Measurements from ENCODE around the gene CCDC88C. TPM values are rescaled to one million over a fixed set of nuclear protein-coding genes. Genes with fewer than 3 reads are reported as not detected.

CCDC88C gene
- total RNA-seq, 2 experiments from 2014 or later: 151 to 214 TPM

DNA sequence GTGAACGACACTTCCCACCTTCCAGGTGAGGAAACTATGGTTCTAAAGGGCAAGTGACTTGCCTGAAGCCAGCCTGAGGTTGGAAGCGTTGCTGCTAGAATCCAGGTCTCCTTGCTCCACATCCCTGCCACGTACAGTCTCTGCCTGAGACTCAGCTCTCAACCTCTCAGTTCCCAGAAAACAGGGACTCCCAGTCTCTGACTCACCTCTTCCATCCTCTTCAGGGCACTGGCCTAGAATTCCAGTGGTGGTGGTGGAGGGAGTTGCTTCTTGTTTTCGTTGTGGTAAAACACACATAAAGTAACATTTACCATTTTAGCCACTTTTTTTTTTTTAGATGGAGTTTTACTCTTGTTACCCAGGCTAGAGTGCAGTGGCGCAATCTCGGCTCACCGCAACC, 180.4 kb downstream of the CCDC88C start:
- Mint-ChIP-seq H3K9me3 (ENCODE audit: low read depth) (no peaks in the 10 kb centered on the region), H3K27ac (peak overlapping the region; percentile 59), H3K27me3 (no peaks in the 10 kb centered on the region), H3K4me1 (peaks cover 64% of the 10 kb centered on the region), H3K4me3 (no peak overlapping the region), H3K36me3 (peaks cover 84% of the 10 kb centered on the region)
- CTCF ChIA-PET: no interaction called here
- DNase-seq (no peak), ATAC-seq (no peak)

DNA sequence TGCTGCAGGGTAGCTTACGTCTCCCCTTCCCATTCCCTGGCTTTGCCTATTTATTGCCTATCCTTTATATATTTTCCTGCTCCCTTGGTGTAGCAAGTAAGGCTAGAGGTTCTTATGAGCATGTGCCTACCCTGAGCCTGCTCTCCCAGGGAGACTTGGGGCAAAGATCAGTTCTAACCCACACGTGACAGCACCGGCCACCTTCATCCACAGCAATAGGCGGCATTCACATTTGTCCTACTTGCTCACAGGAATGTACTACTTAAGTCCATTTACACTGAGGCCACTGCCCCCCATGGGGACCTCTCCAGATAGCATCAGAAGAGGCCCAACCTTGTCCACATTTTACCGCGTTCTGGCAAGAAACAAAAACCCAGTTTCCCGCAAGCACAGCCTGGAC, 181.8 kb downstream of the CCDC88C start:
- H3K27ac Mint-ChIP-seq: peak overlapping the region; percentile 41
- H3K4me1 Mint-ChIP-seq: peaks cover 69% of the 10 kb centered on the region
- no peak for ATAC-seq
- peaks cover 84% of the 10 kb centered on the region for H3K36me3 Mint-ChIP-seq
- DNase-seq: no peak
- CTCF ChIA-PET: no interaction called here
- H3K9me3 Mint-ChIP-seq (ENCODE audit: low read depth): no peaks in the 10 kb centered on the region
- H3K4me3 Mint-ChIP-seq: no peak overlapping the region
- no peaks in the 10 kb centered on the region for H3K27me3 Mint-ChIP-seq

DNA sequence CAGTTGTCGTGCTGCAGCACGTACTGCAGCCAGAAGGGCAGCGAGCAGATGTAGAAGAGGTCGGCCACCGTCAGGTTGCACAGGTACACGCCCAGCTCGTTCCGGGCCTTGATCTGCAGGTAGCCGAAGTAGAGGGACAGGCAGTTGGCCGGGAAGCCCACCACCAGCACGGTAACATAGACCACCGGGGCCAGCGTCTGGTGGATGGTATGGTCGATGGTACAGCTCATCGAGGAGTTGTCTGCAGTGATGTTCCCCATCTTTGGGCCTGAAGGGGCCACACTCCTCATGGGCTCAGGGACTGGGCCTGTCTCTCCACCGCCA, 182.9 kb downstream of the CCDC88C start:
- H3K9me3 Mint-ChIP-seq (ENCODE audit: low read depth): peaks cover 2% of the 10 kb centered on the region
- CTCF ChIA-PET: interaction anchor here (1.1 to 1.7 kb wide), 2 partner anchors 8 to 11 kb away, joined by 4 to 6 read pairs; no protein-coding TSS in a partner anchor
- H3K4me1 Mint-ChIP-seq: peaks cover 70% of the 10 kb centered on the region
- H3K27me3 Mint-ChIP-seq: no peaks in the 10 kb centered on the region
- peaks cover 83% of the 10 kb centered on the region for H3K36me3 Mint-ChIP-seq
- no peak for ATAC-seq
- no peak for DNase-seq
- H3K4me3 Mint-ChIP-seq: no peak overlapping the region
- no peak overlapping the region for H3K27ac Mint-ChIP-seq

DNA sequence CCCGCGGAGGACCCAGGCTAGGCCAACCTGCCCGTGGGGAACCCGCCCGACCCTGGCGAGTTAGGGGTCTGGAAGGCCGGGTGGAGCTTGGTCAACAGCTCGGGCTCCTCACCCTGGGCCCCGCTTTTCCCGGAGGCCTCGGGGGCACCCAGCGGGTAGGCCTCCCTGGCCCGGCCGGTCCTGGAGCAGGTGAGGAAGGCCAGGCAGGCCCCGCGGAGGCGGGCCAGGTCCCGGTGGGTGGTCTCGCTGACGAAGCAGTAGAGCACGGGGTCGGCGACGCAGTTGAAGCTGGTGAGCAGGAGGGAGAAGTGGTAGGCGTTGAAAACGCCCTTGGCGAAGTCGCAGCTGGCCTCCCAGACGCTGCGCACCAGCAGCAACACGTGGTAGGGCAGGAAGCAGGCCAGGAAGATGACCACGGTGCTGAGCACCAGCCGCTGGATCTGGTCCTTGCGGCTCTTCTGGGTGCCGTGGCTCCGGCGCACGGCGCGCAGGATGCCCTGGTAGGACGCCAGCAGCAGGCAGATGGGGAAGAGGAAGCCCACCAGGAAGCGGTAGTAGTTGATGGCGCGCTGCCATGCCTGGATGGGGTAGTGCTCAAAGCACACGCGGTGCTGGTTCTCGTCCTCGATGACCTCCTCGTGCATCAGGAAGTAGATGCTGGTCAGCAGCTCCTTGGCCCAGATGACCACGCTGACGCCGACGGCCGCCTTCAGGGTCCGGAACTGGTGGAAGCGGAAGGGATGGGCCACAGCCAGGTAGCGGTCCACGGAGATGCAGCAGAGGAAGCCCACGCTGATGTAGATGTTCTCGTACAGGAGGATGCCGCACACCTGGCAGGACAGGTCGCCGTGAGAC, 183.5 kb downstream of the CCDC88C start:
- DNase-seq (no peak), ATAC-seq (no peak)
- H3K4me1 Mint-ChIP-seq: peaks cover 70% of the 10 kb centered on the region
- H3K36me3 Mint-ChIP-seq: peaks cover 78% of the 10 kb centered on the region
- no peak overlapping the region for H3K4me3 Mint-ChIP-seq
- peaks cover 2% of the 10 kb centered on the region for H3K9me3 Mint-ChIP-seq (ENCODE audit: low read depth)
- H3K27ac Mint-ChIP-seq: peak overlapping the region; percentile 11
- no peaks in the 10 kb centered on the region for H3K27me3 Mint-ChIP-seq
- CTCF ChIA-PET: interaction anchor here (1.1 to 1.7 kb wide), 2 partner anchors 9 to 11 kb away, joined by 4 to 6 read pairs; no protein-coding TSS in a partner anchor

DNA sequence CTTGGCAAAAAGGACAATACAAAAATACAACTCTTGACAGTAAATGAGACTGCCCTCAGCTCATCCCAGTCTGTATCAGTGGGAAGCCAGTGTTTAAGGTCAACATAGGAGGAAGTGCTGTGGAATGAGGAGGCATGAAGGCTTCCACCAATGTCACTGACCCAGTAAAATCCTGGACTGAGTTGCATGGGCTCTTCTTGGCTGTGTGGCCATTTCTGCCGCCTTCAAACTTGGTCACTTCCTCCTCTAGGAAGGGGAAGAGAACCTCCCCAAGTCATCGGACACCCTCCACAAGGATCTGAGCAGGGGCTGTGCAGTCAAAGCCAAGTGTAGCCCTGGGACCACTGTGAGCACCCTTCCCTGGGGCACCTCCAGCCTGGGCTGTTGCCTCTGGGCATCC, 185.0 kb downstream of the CCDC88C start:
- ATAC-seq: no peak
- Mint-ChIP-seq H3K27me3 (no peaks in the 10 kb centered on the region), H3K4me1 (peaks cover 70% of the 10 kb centered on the region), H3K27ac (peak overlapping the region; percentile 98), H3K36me3 (peaks cover 63% of the 10 kb centered on the region), H3K9me3 (ENCODE audit: low read depth) (peaks cover 2% of the 10 kb centered on the region), H3K4me3 (no peak overlapping the region)
- DNase-seq: no peak
- CTCF ChIA-PET: interaction anchor here (1.3 kb wide), 1 partner anchor 55 kb away, joined by 3 read pairs; no protein-coding TSS in a partner anchor

DNA sequence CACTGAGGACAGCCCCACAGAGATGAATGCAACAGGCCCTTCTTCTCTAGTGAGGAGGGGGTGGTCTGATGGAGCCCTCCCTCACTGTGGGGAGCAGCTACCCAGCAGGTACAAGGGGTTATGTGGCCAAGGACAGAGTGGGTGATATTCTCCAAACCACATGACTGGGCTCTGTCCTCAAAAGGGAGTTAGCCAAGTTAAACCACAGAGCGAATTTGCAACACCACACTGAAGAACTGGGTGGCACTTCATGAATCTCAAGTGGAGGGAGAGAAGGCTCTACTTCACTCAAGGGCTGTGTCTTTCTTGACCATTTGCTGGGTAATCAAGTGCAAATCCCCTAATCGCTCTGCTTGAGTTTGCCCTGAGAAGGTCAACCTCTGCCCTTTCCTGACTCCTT, 185.6 kb downstream of the CCDC88C start:
- DNase-seq (no peak), ATAC-seq (no peak)
- H3K27ac Mint-ChIP-seq: peak overlapping the region; percentile 98
- peaks cover 73% of the 10 kb centered on the region for H3K4me1 Mint-ChIP-seq
- peak overlapping the region; percentile 70 for H3K4me3 Mint-ChIP-seq
- peaks cover 2% of the 10 kb centered on the region for H3K9me3 Mint-ChIP-seq (ENCODE audit: low read depth)
- H3K27me3 Mint-ChIP-seq: no peaks in the 10 kb centered on the region
- peaks cover 62% of the 10 kb centered on the region for H3K36me3 Mint-ChIP-seq
- CTCF ChIA-PET: interaction anchor here (1.3 kb wide), 1 partner anchor 55 kb away, joined by 3 read pairs; no protein-coding TSS in a partner anchor

DNA sequence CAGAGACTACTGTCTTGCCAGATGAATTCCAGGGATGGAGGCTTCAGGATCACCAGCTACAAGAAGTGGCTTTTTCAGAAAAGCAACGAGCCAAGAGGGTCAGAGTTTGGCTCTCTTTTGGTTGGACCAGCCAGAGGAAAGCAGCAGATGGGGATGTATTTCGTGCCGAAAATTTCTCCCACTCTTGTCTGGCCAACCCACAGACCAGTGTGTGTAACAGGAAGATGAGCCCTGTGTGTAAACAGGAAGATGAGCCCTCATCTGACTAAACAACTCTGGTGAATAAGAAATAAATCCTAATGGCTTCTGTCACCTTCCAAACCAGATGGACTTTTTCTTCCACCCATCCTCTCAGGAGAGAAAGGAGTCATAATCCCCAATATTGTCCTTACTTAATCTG, 186.2 kb downstream of the CCDC88C start:
- DNase-seq (no peak), ATAC-seq (no peak)
- Mint-ChIP-seq H3K27ac (peak overlapping the region; percentile 98), H3K9me3 (ENCODE audit: low read depth) (peaks cover 2% of the 10 kb centered on the region), H3K27me3 (no peaks in the 10 kb centered on the region), H3K36me3 (peaks cover 62% of the 10 kb centered on the region), H3K4me1 (peaks cover 78% of the 10 kb centered on the region), H3K4me3 (peak overlapping the region; percentile 70)
- CTCF ChIA-PET: interaction anchor here (1.3 kb wide), 1 partner anchor 54 kb away, joined by 3 read pairs; no protein-coding TSS in a partner anchor

DNA sequence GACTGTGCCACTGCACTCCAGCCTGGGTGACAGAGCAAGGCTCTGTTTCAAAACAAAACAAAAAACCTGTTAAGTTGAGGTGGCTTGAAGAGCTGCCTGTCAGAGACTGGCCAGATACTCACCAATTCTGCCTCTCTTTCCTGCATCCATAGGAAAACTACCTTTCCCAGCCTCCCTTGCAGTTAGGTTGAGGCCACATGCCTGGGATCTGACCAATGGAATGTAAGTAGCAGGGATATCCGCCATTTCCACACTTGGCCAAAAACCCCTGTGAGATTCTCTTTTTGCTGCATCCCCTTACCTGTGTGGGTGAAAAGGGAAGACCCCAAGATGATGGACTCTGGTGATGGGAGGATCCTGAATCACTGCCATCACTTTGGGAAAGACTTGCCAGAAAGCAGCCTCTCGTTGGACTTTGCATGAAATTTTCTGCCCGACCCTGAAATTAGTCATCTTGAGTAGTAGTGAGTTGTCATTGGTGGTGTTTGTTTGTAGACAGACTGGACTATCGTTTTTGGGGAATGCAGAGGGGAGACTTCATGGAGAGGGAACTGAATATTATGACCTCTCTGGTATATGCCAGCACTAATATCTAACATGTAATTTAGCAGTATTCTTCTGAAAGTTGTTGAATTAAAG, 187.1 kb downstream of the CCDC88C start:
- peak; percentile 7 for ATAC-seq
- peak overlapping the region; percentile 98 for H3K27ac Mint-ChIP-seq
- peak; percentile 68 for DNase-seq

DNA sequence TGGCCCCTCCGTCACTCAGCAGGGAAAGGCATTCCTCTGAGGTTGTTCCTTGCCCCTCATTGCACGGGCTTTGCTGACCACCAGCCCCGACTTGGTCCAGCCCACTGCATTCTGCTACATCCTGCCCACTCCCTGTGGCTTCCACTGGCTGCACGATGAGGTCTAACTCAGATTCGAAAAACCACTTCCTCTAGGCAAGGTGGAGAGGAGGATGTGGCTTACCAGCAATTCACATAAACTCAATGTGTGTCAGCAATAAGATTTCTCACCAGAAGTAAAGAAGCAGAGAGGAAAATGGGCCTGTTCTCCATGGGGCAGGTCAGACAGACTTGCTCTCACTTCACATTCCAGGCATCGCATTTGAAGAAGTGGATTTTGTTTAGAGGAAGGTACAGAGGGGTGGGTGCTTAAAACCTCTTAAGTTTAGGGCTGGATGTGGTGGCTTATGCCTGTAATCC, 187.8 kb downstream of the CCDC88C start:
- peak; percentile 95 for DNase-seq
- H3K36me3 Mint-ChIP-seq: peaks cover 59% of the 10 kb centered on the region
- no peaks in the 10 kb centered on the region for H3K27me3 Mint-ChIP-seq
- H3K9me3 Mint-ChIP-seq (ENCODE audit: low read depth): peaks cover 2% of the 10 kb centered on the region
- ATAC-seq: peak; percentile 37
- H3K27ac Mint-ChIP-seq: peak overlapping the region; percentile 98
- peak overlapping the region; percentile 70 for H3K4me3 Mint-ChIP-seq
- CTCF ChIA-PET: interaction anchor here (1.9 to 5.6 kb wide), 5 partner anchors 9 to 36 kb away, joined by 7 to 98 read pairs (median 12); partner anchors contain the start of gene GPR68
- H3K4me1 Mint-ChIP-seq: peaks cover 87% of the 10 kb centered on the region

More for the DNA sequence above, 187.1 kb downstream of the CCDC88C start:
- peak overlapping the region; percentile 70 for H3K4me3 Mint-ChIP-seq
- no peaks in the 10 kb centered on the region for H3K27me3 Mint-ChIP-seq
- CTCF ChIA-PET: interaction anchor here (1.9 to 5.6 kb wide), 4 partner anchors 9 to 22 kb away, joined by 7 to 98 read pairs (median 10); partner anchors contain the start of gene GPR68
- H3K4me1 Mint-ChIP-seq: peaks cover 80% of the 10 kb centered on the region
- peaks cover 57% of the 10 kb centered on the region for H3K36me3 Mint-ChIP-seq
- H3K9me3 Mint-ChIP-seq (ENCODE audit: low read depth): peaks cover 2% of the 10 kb centered on the region

DNA sequence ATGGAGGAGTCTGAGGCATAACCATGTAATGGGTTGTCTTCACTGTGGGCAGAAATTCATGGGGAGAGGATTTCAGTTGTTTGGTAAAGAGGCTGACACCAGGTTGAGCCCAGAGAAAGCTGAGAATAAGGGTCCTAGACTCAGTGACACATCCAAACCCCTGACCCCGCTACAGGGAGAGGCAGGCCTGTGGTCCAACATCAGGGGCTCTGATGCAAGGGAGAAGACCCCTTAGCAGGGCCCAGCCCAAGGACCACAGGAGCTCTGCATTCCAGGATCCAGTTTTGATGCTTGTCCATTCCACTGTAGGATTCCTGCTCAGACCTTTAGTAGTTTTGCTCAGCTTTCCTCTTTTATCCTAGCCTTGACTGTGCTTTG, 188.6 kb downstream of the CCDC88C start:
- peak overlapping the region; percentile 98 for H3K27ac Mint-ChIP-seq
- peak overlapping the region; percentile 70 for H3K4me3 Mint-ChIP-seq
- peaks cover 2% of the 10 kb centered on the region for H3K9me3 Mint-ChIP-seq (ENCODE audit: low read depth)
- CTCF ChIA-PET: interaction anchor here (1.9 to 5.6 kb wide), 6 partner anchors 10 to 53 kb away, joined by 7 to 98 read pairs (median 16); partner anchors contain the start of gene GPR68
- DNase-seq: no peak
- no peaks in the 10 kb centered on the region for H3K27me3 Mint-ChIP-seq
- ATAC-seq: no peak
- peaks cover 57% of the 10 kb centered on the region for H3K36me3 Mint-ChIP-seq
- peaks cover 89% of the 10 kb centered on the region for H3K4me1 Mint-ChIP-seq

DNA sequence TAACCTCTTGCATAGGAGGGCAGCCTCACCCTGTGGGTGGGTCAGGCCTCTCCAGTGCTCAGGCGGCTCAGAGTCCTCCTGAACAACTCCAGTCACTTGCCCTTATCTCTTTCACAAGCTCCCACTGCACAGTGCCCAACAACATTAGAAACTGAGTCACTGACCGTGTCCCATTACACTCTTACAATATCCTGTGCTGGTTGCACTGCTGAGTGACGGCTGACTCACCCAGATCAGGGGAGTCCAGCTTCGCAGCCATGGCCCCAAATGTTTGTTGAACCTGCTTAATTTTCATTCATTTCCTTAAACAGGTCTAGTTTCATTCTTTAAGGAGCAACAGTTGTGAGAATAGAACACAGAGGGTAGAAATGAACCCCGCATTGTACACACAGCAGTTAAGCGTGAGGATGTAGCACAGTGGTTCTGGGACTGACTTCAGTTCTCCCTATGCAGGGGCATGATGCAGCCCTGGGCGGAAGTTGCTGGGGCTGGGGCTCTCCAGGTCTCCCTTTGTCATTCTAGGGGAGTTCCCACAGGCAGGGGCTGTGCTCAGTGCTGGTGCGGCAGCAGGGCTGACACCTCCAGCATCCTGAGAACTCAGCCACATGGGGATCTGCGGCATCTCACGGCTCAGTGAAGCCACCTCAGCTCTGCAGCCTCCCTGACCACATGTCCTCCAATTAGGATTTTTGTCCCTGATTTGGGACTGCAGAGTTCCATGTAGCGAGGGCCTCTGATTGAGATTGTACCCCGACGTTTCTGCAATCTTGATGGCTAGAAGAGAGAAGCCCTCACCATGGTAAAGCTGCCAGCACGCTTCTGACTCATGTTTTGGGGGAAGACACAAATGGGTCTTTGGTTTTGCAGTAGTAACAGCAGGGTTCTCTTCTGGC, 189.3 kb downstream of the CCDC88C start:
- Mint-ChIP-seq H3K9me3 (ENCODE audit: low read depth) (peaks cover 2% of the 10 kb centered on the region), H3K4me3 (peak overlapping the region; percentile 59), H3K4me1 (peaks cover 92% of the 10 kb centered on the region), H3K27me3 (no peaks in the 10 kb centered on the region), H3K27ac (peak overlapping the region; percentile 98), H3K36me3 (peaks cover 60% of the 10 kb centered on the region)
- CTCF ChIA-PET: interaction anchor here (0.7 to 5.6 kb wide), 11 partner anchors 11 to 59 kb away, joined by 3 to 98 read pairs (median 7); partner anchors contain the start of gene GPR68
- ATAC-seq: peak; percentile 72
- peak; percentile 94 for DNase-seq

DNA sequence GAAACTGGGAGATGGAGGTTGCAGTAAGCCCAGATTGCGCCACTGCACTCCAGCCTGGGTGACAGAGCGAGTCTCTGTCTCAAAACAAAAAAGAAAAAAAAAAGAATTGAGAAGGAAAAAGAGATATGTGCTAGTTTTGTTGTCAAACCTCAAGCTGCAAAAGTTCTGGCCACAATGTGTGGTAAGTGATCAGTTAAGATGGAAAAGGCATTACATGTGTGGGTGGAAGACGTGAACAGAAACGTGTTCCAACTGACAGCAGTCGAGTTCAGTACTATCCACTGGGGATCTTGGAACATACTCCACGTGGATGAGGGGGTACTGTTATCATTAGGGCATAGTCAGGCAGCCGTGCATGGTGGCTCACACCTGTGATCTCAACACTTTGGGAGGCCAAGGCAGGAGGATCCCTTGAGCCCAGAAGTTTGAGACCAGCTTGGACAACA, 190.4 kb downstream of the CCDC88C start:
- no peak for ATAC-seq
- peak overlapping the region; percentile 98 for H3K27ac Mint-ChIP-seq

More for the DNA sequence above, 190.4 kb downstream of the CCDC88C start:
- Mint-ChIP-seq H3K4me3 (peak overlapping the region; percentile 59), H3K9me3 (ENCODE audit: low read depth) (peaks cover 2% of the 10 kb centered on the region), H3K4me1 (peaks cover 94% of the 10 kb centered on the region), H3K36me3 (peaks cover 59% of the 10 kb centered on the region), H3K27me3 (no peaks in the 10 kb centered on the region)
- DNase-seq: peak; percentile 80
- CTCF ChIA-PET: interaction anchor here (1.0 to 5.6 kb wide), 8 partner anchors 17 to 164 kb away, joined by 3 to 98 read pairs (median 8); partner anchors contain the start of gene GPR68

Data from activated CD8-positive, alpha-beta memory T cell treated with anti-CD3 and anti-CD28 coated beads, Interleukin-2, amount 10 ng/mL, durations not matched to agents 7 days and 5 days (primary cell).